HG03280 (cell line): Measurements from ENCODE around the gene MRO.
"Not testable (repeated sequence)": the region's sequence is repeated elsewhere in the genome, so short reads cannot be mapped to it uniquely, and the experiment has no call there.

Source experiments
- ATAC-seq: cut with Tn5 transposase; IDR thresholded peaks from one replicate; pipeline ENCODE4 v1.9.1; 2021; ENCODE audit warnings: mild to moderate bottlenecking, moderate library complexity; ENCODE audit not compliant: unreplicated experiment

MRO gene

DNA sequence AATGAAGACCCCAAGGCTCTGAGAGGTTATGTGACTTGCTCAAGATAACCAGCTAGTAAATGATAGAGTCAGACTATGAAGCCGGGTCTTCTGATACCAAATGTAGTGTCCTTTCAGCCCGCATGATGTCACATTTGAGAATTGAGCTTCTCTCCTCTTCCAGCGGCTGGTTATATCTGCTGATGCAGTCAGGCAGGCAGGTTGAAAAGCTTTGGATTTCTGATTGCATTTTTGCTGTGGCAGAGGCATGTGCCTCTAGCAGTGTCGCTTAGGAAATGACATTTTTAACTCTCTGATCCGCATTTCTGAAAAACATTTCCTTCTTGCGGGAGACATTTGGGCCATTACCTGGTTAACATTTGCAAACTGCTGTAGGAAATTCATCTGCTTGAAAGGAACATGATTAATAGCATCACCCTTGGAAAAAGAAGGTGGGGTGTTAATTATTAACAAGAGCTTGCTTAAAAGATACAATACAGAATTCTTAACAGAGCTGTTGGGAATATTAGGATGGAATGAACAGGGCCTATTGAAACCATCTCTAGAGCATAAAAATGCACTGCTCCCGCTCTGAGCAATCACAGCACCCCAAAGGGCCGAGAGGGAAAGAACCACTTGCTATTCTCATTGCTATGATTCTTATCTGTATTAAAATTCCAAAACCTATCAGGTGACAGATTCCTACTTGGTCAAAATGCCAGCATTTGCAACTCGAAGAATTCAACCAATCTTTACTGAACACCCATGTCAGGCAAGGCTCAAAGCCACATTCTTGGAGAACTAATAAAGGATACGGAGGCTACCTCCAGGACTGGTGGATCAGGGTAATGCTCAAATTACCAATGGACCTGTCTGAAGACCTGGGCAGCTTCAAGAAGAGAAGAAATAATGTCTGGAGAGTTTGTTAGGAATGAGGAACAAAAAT is 25.9 kb downstream of the MRO start:
- ATAC-seq, result no peak

DNA sequence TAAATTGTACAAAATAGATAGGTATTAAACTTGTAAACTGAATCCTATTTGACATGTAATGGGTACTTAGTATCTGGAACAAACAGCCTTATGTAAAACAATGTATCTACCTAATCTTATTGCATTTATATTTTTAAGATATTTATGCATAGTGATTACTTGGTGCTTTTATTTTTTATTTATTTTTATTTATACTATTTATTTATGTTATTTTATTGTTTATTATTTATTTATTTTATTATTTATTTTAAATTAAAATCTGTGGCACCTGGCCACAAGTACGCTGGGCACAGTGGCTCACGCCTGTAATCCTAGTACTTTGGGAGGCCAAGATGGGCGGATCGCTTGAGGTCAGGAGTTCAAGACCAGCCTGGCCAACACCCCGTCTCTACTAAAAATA is 26.9 kb downstream of the MRO start:
- ATAC-seq, result no peak

DNA sequence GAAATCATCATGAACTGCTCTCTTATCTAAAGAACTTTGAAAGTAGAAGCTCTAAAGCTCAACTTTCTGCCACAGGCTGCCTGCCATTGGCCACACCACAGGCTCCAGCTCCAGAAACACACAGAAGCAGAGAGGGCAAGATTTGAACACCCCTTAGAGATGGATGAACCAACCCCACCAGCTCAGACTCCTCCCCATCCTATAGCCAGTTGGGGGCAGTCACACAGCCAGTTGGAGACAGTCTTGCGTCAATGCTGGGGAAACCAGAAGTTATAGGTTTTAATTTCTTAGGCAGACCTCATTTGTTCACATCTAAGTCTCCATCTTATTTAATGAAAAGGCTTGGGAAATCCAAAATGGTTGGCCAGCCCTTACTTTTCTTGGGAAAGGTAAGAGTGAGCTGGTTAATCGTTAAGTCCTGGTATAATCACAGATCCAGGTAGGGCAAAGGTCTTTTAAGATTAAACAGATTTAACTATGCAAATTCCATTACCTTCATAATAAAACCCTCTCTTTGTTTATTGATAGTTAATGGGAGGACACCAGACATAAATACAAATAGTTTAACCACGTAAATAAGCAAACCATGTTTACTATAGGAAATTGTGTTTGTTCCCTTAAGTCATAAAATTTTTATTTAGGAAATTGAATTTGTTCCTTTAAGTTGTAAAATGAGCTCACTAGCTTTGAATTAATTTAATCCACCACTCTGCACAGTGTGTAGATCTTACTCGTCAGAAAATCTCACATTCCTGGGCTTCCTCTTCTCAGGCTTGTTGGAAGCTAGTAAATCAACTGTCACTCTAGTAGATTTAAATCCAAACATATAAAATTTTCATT is 28.0 kb downstream of the MRO start:
- ATAC-seq, result no peak

DNA sequence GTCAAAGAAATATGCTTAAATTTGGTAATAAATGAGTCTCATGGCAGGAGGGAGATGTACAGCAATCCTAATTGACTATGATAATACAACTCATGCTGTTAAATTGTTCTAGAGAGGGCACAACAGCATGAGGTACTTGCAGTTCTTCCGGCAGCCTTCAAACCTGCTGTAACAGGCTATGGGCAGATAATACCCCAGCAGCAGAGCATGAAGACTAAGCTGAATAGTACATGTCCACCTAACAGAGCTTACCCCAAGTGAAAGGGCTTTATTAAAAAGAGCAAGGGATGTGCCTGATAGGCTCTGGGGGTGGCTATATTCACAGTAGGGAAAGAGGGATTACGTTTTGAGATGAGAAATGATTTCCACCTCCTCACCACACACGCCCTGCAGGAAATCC is 28.9 kb downstream of the MRO start:
- no peak for ATAC-seq

DNA sequence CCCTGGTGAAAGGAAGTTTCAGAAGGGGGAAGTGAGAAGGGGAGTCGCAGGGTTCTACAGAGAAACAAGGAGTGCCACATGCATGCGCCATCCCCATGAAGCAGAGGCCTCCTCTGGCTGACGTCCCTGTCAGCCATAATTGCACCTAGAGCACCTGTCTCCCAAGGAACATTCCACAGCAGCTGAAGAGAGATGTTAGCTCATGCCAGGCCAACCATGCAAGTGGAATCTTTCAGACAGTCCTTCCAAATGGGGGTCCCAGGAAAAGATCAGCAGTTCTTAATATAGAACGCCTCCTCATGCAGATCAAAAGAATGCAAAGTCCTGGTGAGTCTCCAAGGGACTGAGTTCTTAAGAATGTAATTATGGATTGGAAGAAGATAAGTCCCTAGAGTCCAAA is 29.6 kb downstream of the MRO start:
- no peak for ATAC-seq

DNA sequence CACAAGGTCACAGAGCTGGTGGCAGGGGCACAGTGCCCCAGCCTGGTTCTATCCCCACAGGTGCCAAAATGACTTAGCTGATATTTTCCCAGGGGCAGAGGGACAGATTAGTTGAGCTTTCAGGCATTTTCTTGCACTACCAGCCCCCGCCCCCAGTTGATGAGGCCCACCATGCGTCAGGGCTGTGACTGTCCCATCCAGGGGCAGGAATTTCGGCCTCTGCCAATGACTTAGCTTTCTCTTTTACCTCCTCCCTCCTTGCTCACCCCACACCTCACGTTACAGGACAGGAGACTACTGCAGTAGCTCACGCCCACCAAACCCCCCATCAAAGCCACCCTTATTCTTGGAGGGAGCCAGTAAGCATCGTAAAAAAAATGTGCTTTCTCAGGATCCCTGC is 31.5 kb downstream of the MRO start:
- ATAC-seq, result no peak

DNA sequence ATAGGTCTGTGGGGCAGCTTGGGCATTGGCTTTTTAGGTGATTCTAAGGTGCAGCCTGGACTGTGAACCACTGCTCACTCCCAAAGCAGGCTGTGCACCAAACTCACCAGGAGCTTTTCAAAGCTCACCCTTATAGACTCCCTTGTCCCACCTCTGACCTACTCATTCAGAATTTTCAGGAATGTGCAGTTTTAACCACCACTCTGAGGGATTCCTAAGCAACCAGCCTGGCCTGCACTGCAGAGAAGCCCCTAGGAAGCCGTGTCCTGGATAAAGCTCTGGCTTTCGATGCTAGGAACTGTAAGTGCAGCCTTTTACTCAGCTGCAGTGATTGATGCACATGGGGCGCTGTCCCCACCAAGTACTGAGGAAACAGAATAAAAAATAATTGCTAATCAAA is 33.0 kb downstream of the MRO start:
- ATAC-seq, result no peak

DNA sequence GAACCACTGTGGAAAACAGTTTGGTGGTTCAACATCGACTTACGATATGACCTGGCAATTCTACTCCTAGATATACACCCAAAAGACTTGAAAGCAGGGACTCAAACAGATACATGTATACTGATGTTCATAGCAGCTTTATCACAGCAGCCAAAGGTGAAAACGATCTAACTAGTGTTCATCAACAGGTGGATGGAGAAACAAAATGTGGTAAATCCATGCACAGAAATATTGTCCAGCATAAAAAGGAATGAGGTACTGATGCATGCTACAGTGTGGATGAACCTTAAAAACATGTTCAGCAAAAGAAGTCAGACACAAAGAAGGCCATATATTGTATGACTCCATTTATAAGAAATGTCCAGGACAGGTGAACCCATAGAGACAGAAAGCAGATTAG is 36.3 kb downstream of the MRO start:
- ATAC-seq, result no peak

DNA sequence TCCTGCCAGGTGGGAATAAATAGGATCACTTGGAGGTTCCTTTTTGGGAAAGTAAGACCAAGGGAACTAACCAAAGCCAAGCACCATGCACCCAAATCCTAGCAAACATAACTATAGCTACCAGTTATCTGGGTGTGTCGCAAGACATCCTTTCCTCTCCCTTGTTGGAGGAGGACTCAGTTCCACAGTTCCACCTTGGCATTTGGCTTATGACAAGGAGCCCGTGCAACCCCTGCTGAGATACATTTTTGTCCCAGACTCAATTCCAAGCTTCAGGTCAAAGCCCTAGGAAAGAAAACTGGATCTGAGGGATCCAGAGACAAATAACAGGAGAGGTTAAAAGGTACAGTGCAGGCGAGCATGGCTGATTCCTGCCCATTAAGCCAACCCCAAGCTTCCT is 40.8 kb downstream of the MRO start:
- not testable (repeated sequence) for ATAC-seq

DNA sequence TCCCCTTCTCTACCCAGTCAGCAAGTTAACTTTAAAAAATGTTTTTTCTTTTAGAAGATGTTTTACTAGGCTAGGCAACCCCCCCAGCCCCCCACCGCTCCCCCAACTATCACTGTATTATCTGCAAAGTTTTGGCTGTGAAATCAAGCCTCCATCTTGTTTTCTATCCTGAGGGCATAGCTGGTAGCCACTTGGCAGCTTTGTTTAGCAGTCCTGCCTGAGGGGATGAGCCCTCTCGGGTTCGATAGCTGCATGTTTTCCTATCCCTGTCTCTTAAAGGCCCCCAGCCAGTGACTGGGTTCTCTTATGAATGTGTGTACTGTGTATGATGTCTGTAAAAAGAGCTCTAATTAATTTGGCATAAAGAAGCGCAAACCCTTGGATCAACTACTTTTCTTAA is 43.4 kb downstream of the MRO start:
- no peak for ATAC-seq

DNA sequence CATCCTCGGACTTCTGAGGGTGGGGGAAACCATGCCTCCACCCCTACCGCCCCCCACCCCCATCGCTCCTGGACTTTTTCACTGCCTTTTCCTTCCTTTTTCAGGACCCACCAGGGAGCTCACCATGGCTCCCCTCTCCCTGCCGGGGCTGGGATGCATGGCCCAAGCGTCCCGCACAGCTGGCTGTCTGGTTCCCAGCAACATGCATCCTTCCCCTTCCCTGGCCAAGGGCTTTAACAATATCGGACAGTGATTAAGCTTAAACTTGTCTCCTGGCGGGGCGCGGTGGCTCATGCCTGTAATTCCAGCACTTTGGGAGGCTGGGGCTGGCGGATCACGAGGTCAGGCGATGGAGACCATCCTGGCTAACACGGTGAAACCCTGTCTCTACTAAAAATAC is 44.1 kb downstream of the MRO start:
- no peak for ATAC-seq

DNA sequence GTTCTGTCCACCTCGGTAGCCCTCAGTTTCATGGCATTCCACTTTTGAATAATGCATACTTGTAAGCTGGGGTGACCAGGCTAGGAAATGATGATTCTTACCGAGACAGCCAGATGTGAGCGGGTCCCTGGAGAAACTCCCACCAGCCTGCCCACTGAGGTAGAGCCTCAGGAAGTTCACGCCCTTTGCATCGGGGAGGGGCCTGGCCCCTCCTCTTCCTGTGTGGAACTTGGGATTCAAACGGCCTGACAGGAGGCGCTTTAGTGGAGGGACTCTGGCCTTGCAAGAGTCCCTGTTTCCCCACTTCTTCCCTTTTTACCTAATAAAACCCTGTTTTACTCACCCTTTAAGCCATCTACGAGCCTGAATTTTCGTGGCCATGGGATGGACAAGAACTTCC is 44.6 kb downstream of the MRO start:
- ATAC-seq, result no peak

DNA sequence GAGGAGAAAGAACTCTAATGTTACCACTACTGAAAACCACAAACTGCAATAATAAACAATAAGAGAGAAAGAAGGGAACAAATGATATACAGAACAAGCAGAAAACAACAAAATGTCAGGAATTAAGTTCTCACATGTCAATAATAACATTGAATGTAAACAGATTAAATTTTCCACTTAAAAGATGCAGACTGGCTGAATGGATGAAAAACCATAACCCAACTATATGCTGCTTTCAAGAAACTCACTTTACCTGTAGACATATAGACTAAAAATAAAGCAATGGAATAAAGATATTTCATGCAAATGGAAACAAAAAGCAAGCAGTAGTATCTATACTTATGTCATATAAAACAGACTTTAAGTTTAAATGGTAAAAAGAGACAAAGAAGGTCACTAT is 50.4 kb downstream of the MRO start:
- ATAC-seq, result no peak

DNA sequence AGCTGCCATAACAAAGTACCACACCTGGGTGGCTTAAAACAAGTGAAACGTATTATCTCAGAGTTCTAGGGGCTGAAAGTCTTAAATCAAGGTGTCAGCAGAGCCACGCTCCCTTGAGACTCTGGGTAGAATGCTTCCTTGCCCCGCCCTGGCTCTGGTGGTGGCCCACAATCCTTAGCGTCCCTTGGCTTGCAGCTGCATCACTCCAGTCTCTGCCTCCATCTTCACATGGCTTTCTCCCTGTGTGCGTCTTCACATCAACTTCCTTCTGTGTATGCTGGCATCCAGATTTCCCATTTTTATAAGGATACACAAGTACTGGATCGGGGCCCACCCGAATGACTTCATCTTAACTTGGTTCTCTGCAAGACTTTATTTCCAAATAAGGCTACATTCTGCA is 62.5 kb downstream of the MRO start:
- ATAC-seq, result no peak

DNA sequence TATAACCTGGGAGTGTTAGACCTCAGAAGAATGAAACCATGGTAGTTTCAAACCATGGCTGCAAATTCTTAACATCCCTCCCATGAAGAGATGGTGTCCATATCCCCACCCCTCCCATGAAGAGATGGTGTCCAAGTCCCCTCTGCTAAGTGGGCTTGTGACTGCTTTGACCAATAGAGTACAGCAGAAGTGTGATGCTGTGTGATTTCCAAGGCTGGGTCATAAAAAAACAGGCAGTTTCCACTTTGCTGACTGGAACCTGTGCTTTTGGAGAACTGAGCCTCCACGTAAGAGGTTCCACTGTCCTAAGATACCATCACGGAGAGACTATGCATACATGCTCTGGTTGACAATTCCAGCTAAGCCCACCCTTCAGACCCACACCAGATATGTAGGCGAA is 65.5 kb downstream of the MRO start:
- no peak for ATAC-seq

DNA sequence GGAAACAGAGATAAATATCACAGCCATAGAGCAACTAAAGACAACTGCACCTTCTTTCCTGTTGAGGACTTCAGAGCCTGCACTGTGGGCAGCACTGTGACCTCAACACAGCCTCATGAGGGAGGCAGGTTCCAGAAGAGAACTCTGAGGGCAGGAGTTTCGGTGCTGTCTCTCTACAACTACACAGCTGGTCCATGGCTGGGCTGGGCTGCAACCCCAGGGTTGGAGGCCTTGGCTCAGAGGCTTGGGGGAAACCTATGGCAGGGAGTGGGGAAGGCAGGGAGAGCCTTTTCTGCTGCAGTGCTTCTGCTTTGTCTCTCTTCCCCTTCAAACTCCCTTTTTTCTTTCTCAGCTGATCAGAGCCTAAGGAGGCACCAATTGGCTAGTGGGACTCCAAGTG is 66.5 kb downstream of the MRO start:
- no peak for ATAC-seq

DNA sequence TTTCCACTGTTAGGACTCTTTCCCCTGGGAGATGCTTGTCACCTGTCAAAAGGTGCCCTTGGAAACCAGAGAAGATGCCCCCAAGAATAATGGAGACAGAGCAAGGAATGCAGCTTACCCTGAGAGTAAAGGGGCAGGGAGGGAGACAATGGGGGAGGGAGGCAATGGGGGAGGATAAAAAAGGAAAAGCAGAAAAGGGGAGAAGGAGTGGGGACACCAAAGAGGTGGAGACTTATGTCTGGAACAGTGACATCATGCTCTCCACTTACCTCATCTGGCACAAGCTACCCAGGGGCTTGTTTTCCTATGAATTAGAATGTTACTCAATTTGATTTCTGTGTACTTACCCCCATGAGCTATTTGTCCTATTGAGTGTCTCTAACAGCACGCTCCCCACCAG is 67.9 kb downstream of the MRO start:
- ATAC-seq, result no peak

DNA sequence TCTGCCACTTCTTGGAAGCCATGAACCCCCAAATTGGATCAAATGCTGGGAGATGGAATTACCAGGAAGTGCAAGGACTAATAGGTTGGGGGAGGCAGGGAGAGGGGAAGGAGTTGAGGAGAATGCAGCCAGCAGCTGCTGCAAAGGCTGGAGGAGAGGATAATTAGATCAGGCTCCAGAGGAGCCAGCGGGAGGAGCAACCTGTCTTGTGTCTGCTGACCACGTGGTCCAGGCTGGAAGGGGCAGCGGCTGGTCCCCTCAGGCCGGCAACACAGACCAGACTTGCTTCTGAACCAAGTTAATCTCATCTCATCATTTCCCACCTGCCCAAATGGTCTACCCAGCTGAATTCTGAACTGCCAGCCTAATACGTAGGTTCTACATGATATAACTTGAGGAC is 68.3 kb downstream of the MRO start:
- no peak for ATAC-seq

DNA sequence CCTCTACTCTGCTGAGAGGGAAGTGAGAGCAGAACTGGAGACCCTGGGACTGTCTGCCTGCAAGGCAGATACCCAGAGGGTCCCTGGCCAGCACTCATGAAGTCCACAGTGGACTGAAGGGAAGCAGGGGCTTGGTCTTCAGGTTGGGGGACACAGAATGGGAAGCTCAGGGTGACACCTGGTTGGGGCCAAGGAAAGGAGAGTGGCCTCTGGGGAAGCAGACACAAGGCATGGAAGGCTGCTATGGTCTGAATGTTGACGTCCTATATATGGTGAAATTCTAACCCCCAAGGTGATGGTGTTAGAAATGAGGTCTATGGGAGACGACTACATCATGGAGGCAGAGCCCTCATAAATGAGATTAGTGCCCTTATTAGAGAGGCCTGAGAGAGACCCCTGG is 69.3 kb downstream of the MRO start:
- no peak for ATAC-seq

DNA sequence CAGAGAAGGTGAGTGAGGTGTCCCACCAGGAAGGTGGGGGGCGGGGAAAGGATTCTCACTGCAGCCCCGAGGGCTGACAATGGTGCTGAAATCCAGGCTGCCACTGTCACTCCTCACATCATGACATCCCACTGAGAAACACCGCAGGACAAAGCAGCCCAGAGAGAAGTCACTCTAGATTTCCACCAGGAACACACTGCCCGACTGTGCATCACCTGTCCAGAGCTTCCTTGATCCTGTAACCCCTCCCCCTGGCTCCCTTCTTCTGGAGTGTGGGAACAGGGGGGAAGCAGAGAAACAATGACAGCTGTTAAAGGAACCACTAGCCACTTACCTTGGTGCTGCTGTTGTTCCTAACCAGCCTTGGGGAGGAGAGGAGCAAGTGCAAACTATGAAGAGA is 69.9 kb downstream of the MRO start:
- no peak for ATAC-seq

DNA sequence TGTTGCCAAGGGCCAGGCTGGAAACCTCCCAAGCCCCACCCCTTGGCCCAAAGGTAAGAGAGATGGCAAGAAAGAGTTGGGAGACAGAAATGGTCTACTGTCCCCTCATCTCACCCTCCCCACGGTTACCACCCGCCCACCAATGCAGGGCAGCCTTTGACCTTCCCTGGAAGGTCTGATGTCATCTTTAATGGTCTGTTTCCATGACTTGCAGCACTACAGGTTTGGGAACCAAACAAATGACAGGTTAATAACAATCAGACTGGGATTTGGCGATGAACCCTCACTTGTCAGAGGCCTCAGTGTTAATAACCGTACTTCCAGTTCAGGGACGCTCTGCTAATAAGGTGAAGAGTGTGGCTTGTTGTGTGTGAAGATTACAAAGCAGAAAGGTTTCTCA is 70.4 kb downstream of the MRO start:
- ATAC-seq, result no peak
